NB4 (cell line): ENCODE data around the gene RBM26.
A peak's percentile ranks its signal among the peaks of the same experiment; 100 is the strongest.

Experiments used
- DNase-seq: peaks from one replicate; pipeline ENCODE4 v3.0.0; 2010; ENCODE audit warnings: low read depth
- H3K4me3 ChIP-seq: one replicate; pipeline ENCODE4 v1.5.1; 2011; ENCODE audit warnings: mild to moderate bottlenecking, low read depth, low read length, moderate library complexity
- CTCF ChIP-seq: IDR thresholded peaks from one replicate; pipeline ENCODE4 v1.5.1; 2012; ENCODE audit warnings: low read depth, low read length
- MAX ChIP-seq: IDR thresholded peaks from 2 replicates; pipeline ENCODE4 v1.6.1; 2011; ENCODE audit warnings: low read depth, low read length
- MYC ChIP-seq: IDR thresholded peaks from 2 replicates; pipeline ENCODE4 v1.6.1; 2011; ENCODE audit warnings: low read depth, low read length
- POLR2A ChIP-seq: IDR thresholded peaks from 2 replicates; pipeline ENCODE4 v1.6.1; 2011; ENCODE audit warnings: mild to moderate bottlenecking; ENCODE audit not compliant: insufficient read length; ENCODE audit errors: extremely low read depth

RBM26 gene

GRCh38 chr13:79290595-79291244 is 115.3 kb downstream of the RBM26 start:
- TF ChIP-seq POLR2A = no peak
- no peak for TF ChIP-seq CTCF
- TF ChIP-seq MAX = no peak
- no peak for TF ChIP-seq MYC
- H3K4me3 ChIP-seq = no peak overlapping the region
- DNase-seq = no peak

GRCh38 chr13:79289571-79289970 is 116.5 kb downstream of the RBM26 start:
- DNase-seq = peak; percentile 74
- TF ChIP-seq CTCF (no peak), POLR2A (no peak), MYC (no peak), MAX (no peak)
- H3K4me3 ChIP-seq = no peak overlapping the region

- H3K4me3 ChIP-seq = no peak overlapping the region
- TF ChIP-seq MAX = no peak
- TF ChIP-seq MYC = no peak
- TF ChIP-seq POLR2A = no peak
- TF ChIP-seq CTCF = no peak
- DNase-seq = no peak
Observed at GRCh38 chr13:79287939-79288795, 117.9 kb downstream of the RBM26 start.

- no peak for TF ChIP-seq CTCF
- TF ChIP-seq MYC = no peak
- no peak for TF ChIP-seq POLR2A
- TF ChIP-seq MAX = no peak
- no peak for DNase-seq
- H3K4me3 ChIP-seq = no peak overlapping the region
Observed at GRCh38 chr13:79285159-79285558, 120.9 kb downstream of the RBM26 start.

- no peak overlapping the region for H3K4me3 ChIP-seq
- TF ChIP-seq MYC (no peak), CTCF (no peak), MAX (no peak), POLR2A (no peak)
- DNase-seq = no peak
Observed at GRCh38 chr13:79283742-79284141, 122.3 kb downstream of the RBM26 start.
